Fibroblast of mammary gland (primary cell): ENCODE data around the gene CFTR.

Experiments
- DNase-seq: peaks from one replicate; pipeline ENCODE4 v3.0.0-alpha.2; 2010; ENCODE audit warnings: low read depth
- H3K4me3 ChIP-seq: 2 replicates; pipeline ENCODE4 v1.5.1; 2011; ENCODE audit warnings: low read depth, mild to moderate bottlenecking, low read length, moderate library complexity; ENCODE audit not compliant: control insufficient read depth
- TF ChIP-seq, protein P1 (sequence below): conservative IDR thresholded peaks from 2 replicates; pipeline ENCODE4 v1.5.1; 2011; ENCODE audit warnings: low read depth, low read length, inconsistent platforms; ENCODE audit not compliant: control insufficient read depth, insufficient read depth

The CFTR gene

DNA sequence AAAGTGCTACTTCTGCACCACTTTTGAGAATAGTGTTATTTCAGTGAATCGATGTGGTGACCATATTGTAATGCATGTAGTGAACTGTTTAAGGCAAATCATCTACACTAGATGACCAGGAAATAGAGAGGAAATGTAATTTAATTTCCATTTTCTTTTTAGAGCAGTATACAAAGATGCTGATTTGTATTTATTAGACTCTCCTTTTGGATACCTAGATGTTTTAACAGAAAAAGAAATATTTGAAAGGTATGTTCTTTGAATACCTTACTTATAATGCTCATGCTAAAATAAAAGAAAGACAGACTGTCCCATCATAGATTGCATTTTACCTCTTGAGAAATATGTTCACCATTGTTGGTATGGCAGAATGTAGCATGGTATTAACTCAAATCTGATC lies 110.4 kb downstream of the CFTR start:
- DNase-seq = no peak
- H3K4me3 ChIP-seq = no peak overlapping the region
- TF ChIP-seq, protein P1, sequence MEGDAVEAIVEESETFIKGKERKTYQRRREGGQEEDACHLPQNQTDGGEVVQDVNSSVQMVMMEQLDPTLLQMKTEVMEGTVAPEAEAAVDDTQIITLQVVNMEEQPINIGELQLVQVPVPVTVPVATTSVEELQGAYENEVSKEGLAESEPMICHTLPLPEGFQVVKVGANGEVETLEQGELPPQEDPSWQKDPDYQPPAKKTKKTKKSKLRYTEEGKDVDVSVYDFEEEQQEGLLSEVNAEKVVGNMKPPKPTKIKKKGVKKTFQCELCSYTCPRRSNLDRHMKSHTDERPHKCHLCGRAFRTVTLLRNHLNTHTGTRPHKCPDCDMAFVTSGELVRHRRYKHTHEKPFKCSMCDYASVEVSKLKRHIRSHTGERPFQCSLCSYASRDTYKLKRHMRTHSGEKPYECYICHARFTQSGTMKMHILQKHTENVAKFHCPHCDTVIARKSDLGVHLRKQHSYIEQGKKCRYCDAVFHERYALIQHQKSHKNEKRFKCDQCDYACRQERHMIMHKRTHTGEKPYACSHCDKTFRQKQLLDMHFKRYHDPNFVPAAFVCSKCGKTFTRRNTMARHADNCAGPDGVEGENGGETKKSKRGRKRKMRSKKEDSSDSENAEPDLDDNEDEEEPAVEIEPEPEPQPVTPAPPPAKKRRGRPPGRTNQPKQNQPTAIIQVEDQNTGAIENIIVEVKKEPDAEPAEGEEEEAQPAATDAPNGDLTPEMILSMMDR = no peak

DNA sequence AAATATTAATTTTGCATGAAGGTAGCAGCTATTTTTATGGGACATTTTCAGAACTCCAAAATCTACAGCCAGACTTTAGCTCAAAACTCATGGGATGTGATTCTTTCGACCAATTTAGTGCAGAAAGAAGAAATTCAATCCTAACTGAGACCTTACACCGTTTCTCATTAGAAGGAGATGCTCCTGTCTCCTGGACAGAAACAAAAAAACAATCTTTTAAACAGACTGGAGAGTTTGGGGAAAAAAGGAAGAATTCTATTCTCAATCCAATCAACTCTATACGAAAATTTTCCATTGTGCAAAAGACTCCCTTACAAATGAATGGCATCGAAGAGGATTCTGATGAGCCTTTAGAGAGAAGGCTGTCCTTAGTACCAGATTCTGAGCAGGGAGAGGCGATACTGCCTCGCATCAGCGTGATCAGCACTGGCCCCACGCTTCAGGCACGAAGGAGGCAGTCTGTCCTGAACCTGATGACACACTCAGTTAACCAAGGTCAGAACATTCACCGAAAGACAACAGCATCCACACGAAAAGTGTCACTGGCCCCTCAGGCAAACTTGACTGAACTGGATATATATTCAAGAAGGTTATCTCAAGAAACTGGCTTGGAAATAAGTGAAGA lies 112.3 kb downstream of the CFTR start:
- no peak overlapping the region for H3K4me3 ChIP-seq
- DNase-seq = no peak
- TF ChIP-seq, protein P1 = no peak

DNA sequence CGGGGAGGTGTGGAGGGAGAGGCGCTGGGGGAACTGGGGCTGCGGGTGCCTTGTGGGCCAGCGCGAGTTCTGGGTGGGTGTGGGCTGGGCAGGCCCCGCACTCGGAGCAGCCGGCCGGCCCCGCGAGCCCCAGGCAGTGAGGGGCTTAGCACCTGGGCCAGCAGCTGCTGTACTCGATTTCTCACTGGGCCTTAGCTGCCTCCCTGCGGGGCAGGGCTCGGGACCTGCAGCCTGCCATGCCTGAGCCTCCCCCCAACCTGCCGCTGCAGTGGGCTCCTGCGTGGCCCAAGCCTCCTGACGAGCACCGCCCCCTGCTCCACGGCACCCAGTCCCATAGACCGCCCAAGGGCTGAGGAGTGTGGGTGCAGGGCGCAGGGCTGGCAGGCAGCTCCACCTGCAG lies 116.3 kb downstream of the CFTR start:
- DNase-seq = no peak
- TF ChIP-seq, protein P1 = no peak
- H3K4me3 ChIP-seq = no peak overlapping the region

DNA sequence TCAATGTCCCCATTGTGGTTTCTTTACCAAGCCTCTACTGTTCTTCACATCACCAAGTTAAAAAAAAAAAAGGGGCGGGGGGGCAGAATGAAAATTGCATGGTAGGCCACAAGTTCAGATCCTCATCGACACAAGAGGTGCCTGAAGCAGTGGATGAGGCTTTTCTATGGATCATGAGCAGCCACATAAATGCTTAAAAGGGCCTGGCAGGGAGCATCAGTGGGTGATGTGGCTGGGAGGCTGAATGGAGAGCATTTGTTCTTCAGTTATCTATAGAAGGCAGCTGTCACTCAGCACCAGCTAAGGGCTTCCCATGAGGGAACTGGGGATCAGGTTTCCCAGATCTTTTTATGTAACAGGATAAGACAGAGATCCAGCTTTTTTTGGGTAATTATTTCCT lies 117.9 kb downstream of the CFTR start:
- TF ChIP-seq, protein P1 = no peak
- no peak overlapping the region for H3K4me3 ChIP-seq
- DNase-seq = no peak

DNA sequence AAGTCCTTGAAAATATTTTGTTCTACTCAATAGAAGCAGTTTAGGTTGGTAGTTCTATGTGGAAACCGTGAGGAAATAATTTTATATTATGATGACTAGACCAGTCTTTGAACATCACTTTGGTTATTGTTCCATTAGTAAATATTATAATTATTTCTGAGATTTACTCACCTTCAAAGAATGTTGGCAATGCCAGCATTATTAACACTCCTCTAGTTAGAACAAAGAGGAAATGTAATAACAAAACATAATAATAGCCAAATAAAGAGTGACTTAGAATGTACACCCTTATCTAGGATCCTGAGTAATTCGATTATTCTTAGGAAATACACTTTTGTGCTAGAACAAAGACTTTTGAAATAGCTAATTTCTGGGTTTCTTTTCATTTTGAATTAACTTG lies 121.1 kb downstream of the CFTR start:
- TF ChIP-seq, protein P1 = no peak
- no peak overlapping the region for H3K4me3 ChIP-seq
- no peak for DNase-seq

DNA sequence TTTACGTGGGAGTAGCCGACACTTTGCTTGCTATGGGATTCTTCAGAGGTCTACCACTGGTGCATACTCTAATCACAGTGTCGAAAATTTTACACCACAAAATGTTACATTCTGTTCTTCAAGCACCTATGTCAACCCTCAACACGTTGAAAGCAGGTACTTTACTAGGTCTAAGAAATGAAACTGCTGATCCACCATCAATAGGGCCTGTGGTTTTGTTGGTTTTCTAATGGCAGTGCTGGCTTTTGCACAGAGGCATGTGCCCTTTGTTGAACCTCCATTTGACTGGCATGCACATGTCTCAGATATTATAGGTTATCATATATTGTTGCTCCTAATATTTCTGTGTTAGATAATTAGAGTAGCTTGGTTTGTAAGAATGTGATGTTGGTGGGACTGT lies 123.8 kb downstream of the CFTR start:
- H3K4me3 ChIP-seq = no peak overlapping the region
- TF ChIP-seq, protein P1 = no peak
- no peak for DNase-seq

DNA sequence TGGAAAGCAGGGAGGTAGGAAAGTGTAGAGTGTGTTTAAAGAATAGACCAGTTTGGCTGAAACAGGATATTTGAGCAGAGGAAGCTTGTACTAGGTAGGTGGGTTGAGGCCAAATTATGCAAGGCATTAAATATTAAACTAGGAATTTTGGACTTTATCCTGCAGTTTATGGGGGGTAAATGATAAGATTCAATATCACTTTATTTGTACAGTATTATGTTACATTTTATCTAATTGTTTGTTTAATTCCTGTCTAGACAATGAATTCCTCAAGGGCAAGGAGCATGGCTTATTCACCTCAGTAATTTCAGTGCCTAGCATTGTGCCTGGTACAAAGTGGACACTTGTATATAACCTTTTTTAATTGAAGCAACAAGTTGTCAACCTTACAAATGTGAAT lies 125.9 kb downstream of the CFTR start:
- TF ChIP-seq, protein P1 = no peak
- DNase-seq = no peak
- H3K4me3 ChIP-seq = no peak overlapping the region
